NT2/D1 (cell line): ENCODE measurements around the gene ZDHHC19.

ENCODE experiments used
- SUZ12 ChIP-seq: IDR thresholded peaks from 2 replicates; pipeline ENCODE4 v1.6.1; 2011; ENCODE audit not compliant: insufficient read length, insufficient read depth; ENCODE audit errors: extremely low read depth
- YY1 ChIP-seq: IDR thresholded peaks from 2 replicates; pipeline ENCODE4 v1.6.1; 2011; ENCODE audit not compliant: insufficient read length, insufficient read depth
- ZNF274 ChIP-seq: IDR thresholded peaks from 2 replicates; pipeline ENCODE4 v1.6.1; 2011; ENCODE audit warnings: mild to moderate bottlenecking, low read depth, low read length

- TF ChIP-seq YY1 (no peak), SUZ12 (no peak), ZNF274 (no peak)
Measured at GRCh38 chr3:196217307-196218154, 6.3 kb upstream of the ZDHHC19 start.
